SU-DHL-6 (cell line): Measurements from ENCODE around the gene NTMT2.

Experiments used
- H2AFZ ChIP-seq: fragments of 200-600 bp; sonication (generic); 2 replicates; pipeline ENCODE4 v1.6.1; 2014; ENCODE audit warnings: low read depth, mild to moderate bottlenecking, moderate library complexity, mixed read lengths, antibody characterized with exemption, low read length; ENCODE audit not compliant: severe bottlenecking
- H3F3A ChIP-seq: fragments of 200-600 bp; shearing (Covaris generic); 2 replicates; pipeline ENCODE4 v1.6.0; 2016; ENCODE audit warnings: antibody characterized with exemption, mild to moderate bottlenecking; ENCODE audit not compliant: insufficient read depth
- H3K27ac ChIP-seq: fragments of 200-600 bp; sonication (generic); 2 replicates; pipeline ENCODE4 v1.5.1; 2016; ENCODE audit warnings: low read depth, mild to moderate bottlenecking, low read length, moderate library complexity, mixed read lengths
- H3K27me3 ChIP-seq: fragments of 200-600 bp; sonication (generic), shearing (Covaris generic); 2 replicates; pipeline ENCODE4 v1.6.0; 2014; ENCODE audit warnings: mild to moderate bottlenecking, low read length
- H3K36me3 ChIP-seq: fragments of 200-600 bp; sonication (generic); 2 replicates; pipeline ENCODE4 v1.6.1; 2014; ENCODE audit warnings: mild to moderate bottlenecking, low read length, mixed read lengths
- H3K4me2 ChIP-seq: fragments of 300-600, 200-600 bp; shearing (Covaris generic), sonication (generic); 2 replicates; pipeline ENCODE4 v1.6.0; 2014; ENCODE audit warnings: low read length, low read depth, mild to moderate bottlenecking; ENCODE audit not compliant: poor library complexity, severe bottlenecking
- H3K4me3 ChIP-seq: fragments of 200-600 bp; sonication (generic); 2 replicates; pipeline ENCODE4 v1.5.1; 2014; ENCODE audit warnings: antibody characterized with exemption, low read length, mild to moderate bottlenecking, mixed read lengths; ENCODE audit not compliant: insufficient read depth, poor library complexity, severe bottlenecking
- H3K79me2 ChIP-seq: fragments of 200-600 bp; sonication (generic); 2 replicates; pipeline ENCODE4 v1.6.1; 2014; ENCODE audit warnings: mild to moderate bottlenecking, low read length, moderate library complexity; ENCODE audit not compliant: insufficient read depth
- H3K9ac ChIP-seq: fragments of 200-600 bp; sonication (generic); 2 replicates; pipeline ENCODE4 v1.7.0; 2014; ENCODE audit warnings: mild to moderate bottlenecking, low read length
- H3K9me2 ChIP-seq: fragments of 200-600 bp; sonication (generic); replicated peaks from 2 replicates; pipeline ENCODE4 v1.6.1; 2014; ENCODE audit warnings: low read length; ENCODE audit not compliant: insufficient read depth
- H3K9me3 ChIP-seq: fragments of 200-600 bp; sonication (generic); 2 replicates; pipeline ENCODE4 v1.6.1; 2014; ENCODE audit warnings: low read length, mixed read lengths; ENCODE audit not compliant: insufficient read depth
- H4K20me1 ChIP-seq: fragments of 200-600 bp; sonication (generic); 2 replicates; pipeline ENCODE4 v1.6.1; 2014; ENCODE audit warnings: low read depth, mild to moderate bottlenecking, antibody characterized with exemption, low read length, moderate library complexity, mixed read lengths
- CTCF ChIP-seq: fragments of 200-600 bp; sonication (generic); IDR thresholded peaks from one replicate; pipeline ENCODE4 v1.5.1; 2017; ENCODE audit warnings: antibody characterized with exemption, mild to moderate bottlenecking, low read length, moderate library complexity; ENCODE audit not compliant: insufficient read depth, poor library complexity, severe bottlenecking
- EZH2phosphoT487 ChIP-seq: fragments of 200-600 bp; sonication (generic), shearing (Covaris generic); conservative IDR thresholded peaks from 2 replicates; pipeline ENCODE4 v1.6.1; 2018; ENCODE audit warnings: mild to moderate bottlenecking, antibody characterized with exemption, low read length, moderate library complexity, mixed read lengths

Gene NTMT2

GRCh38 chr1:170162459-170163246 is 16.9 kb downstream of the NTMT2 start:
- no peak overlapping the region for H3K4me2 ChIP-seq
- no peaks in the 10 kb centered on the region for H3K9me3 ChIP-seq
- H3K27ac ChIP-seq = no peak overlapping the region

GRCh38 chr1:170164103-170164763 is 18.5 kb downstream of the NTMT2 start:
- Histone ChIP-seq H2AFZ (no peak overlapping the region), H3K27me3 (no peaks in the 10 kb centered on the region), H3K27ac (no peak overlapping the region), H3K9ac (no peak overlapping the region), H3F3A (no peaks in the 10 kb centered on the region), H3K9me2 (no peaks in the 10 kb centered on the region), H3K4me3 (no peak overlapping the region), H3K4me2 (no peak overlapping the region), H3K79me2 (no peaks in the 10 kb centered on the region), H3K9me3 (no peaks in the 10 kb centered on the region), H3K36me3 (no peaks in the 10 kb centered on the region), H4K20me1 (no peaks in the 10 kb centered on the region)
- TF ChIP-seq CTCF (no peak), EZH2phosphoT487 (no peak)

More at GRCh38 chr1:170162459-170163246, 16.9 kb downstream of the NTMT2 start:
- no peak for TF ChIP-seq CTCF
- TF ChIP-seq EZH2phosphoT487 = no peak
- Histone ChIP-seq H4K20me1 (no peaks in the 10 kb centered on the region), H3F3A (no peaks in the 10 kb centered on the region), H3K9ac (no peak overlapping the region), H3K9me2 (no peaks in the 10 kb centered on the region), H2AFZ (no peak overlapping the region), H3K27me3 (no peaks in the 10 kb centered on the region), H3K36me3 (no peaks in the 10 kb centered on the region), H3K79me2 (no peaks in the 10 kb centered on the region), H3K4me3 (no peak overlapping the region)

GRCh38 chr1:170166518-170167180 is 20.9 kb downstream of the NTMT2 start:
- H4K20me1 ChIP-seq = no peaks in the 10 kb centered on the region
- no peaks in the 10 kb centered on the region for H3K9me3 ChIP-seq
- H3K9me2 ChIP-seq = no peaks in the 10 kb centered on the region
- no peaks in the 10 kb centered on the region for H3K36me3 ChIP-seq
- no peaks in the 10 kb centered on the region for H3K27me3 ChIP-seq
- H3K4me2 ChIP-seq = no peak overlapping the region
- H3K27ac ChIP-seq = no peak overlapping the region
- H3F3A ChIP-seq = no peaks in the 10 kb centered on the region
- H3K79me2 ChIP-seq = no peaks in the 10 kb centered on the region
- no peak overlapping the region for H3K4me3 ChIP-seq
- TF ChIP-seq CTCF (no peak), EZH2phosphoT487 (no peak)
- H3K9ac ChIP-seq = no peak overlapping the region
- H2AFZ ChIP-seq = no peak overlapping the region
